Measurements from ENCODE around the gene GNAO1.

DNA sequence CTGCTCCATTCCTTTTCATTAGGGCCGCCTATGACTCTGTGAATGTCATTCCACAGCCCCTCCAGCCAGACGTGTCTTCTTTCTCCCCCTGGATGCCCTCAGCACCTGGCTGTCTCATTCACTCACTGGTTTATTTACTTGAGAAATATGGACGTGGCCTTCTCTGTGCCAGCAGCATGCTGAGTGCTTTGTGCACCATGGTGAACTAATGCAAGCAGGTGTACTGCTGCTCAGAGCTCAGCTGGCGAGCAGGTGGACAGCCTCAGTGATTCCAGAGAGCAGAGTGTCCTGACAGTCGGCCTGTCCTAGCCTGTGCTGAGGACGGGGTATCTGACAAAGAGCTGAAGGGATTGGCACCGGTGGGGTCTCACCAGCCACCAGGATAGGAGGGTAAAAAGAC, 96.7 kb downstream of the GNAO1 start:
- TF ChIP-seq ZXDB (tag by site-specific recombination; IDR thresholded peaks at IDR 0.05), result no peak
- TF ChIP-seq ZNF558 (tag by site-specific recombination; IDR thresholded peaks at IDR 0.05), result no peak
- TF ChIP-seq ZIC2 (tag by site-specific recombination; IDR thresholded peaks at IDR 0.05), result no peak
- TF ChIP-seq ZNF76 (tag by site-specific recombination; IDR thresholded peaks at IDR 0.05; ENCODE audit: borderline replicate concordance, low read depth), result no peak
- no peak for TF ChIP-seq TCF7L2 (IDR thresholded peaks at IDR 0.05; ENCODE audit: borderline replicate concordance, low read depth, low read length)
- TF ChIP-seq ZNF571 (tag by site-specific recombination; IDR thresholded peaks at IDR 0.05), result no peak
- TF ChIP-seq ZNF626 (tag by site-specific recombination; IDR thresholded peaks at IDR 0.05), result no peak
- no peak for TF ChIP-seq CTCF (tag by site-specific recombination; IDR thresholded peaks at IDR 0.05)
- TF ChIP-seq ZNF600 (tag by site-specific recombination; IDR thresholded peaks at IDR 0.05), result no peak
- no peak for TF ChIP-seq RBAK (tag by site-specific recombination; IDR thresholded peaks at IDR 0.05)
- TF ChIP-seq ZNF747 (tag by site-specific recombination; IDR thresholded peaks at IDR 0.05), result no peak
- TF ChIP-seq ATF2 (tag by site-specific recombination; IDR thresholded peaks at IDR 0.05; ENCODE audit: low read depth), result no peak

Measured in HEK293 (cell line).